H1 (cell line): Measurements from ENCODE around the gene C5. TPM values are rescaled to one million over a fixed set of nuclear protein-coding genes. Genes with fewer than 3 reads are reported as not detected.

Source experiments
- CTCF ChIA-PET: fragments of 300-600 bp; sonication (Branson Sonifier 250); formaldehyde crosslinking; loops from one replicate; lab custom pipeline; 2021; ENCODE audit not compliant: partially characterized antibody; lab: Charles Lee
- POLR2A ChIA-PET: fragments of 300-600 bp; sonication (Branson Sonifier 250); formaldehyde crosslinking; loops from one replicate; lab custom pipeline; 2021; ENCODE audit warnings: inconsistent platforms; ENCODE audit not compliant: partially characterized antibody; lab: Charles Lee
- DNase-seq, 2 experiments: peaks; one replicate each; pipeline versions ENCODE4 v3.0.0 to v3.0.0-alpha.2; 2010 to 2022; ENCODE audit warnings: low spot score in 2 of 2, low read depth in 1 of 2, mixed read lengths in 1 of 2
- FAIRE-seq: peaks from 2 replicates; lab custom pipeline; 2011; peaks lifted over from hg19 to GRCh38; lab: Jason Lieb, UNC
- H2AFZ ChIP-seq: 2 replicates; pipeline ENCODE4 v1.8.1; 2012; ENCODE audit warnings: low read length, inconsistent platforms
- H2AK5ac ChIP-seq: 2 replicates; pipeline ENCODE4 v1.6.1; 2013; ENCODE audit warnings: low read depth, low read length
- H2BK120ac ChIP-seq: replicated peaks from 2 replicates; pipeline ENCODE3; 2013; ENCODE audit warnings: low read depth, low read length, inconsistent platforms
- H2BK12ac ChIP-seq: 2 replicates; pipeline ENCODE4 v1.6.1; 2013; ENCODE audit warnings: low read depth, low read length
- H2BK15ac ChIP-seq: 2 replicates; pipeline ENCODE4 v1.6.1; 2013; ENCODE audit warnings: low read length
- H2BK20ac ChIP-seq: 2 replicates; pipeline ENCODE4 v1.6.1; 2013; ENCODE audit warnings: low read length
- H2BK5ac ChIP-seq: 2 replicates; pipeline ENCODE4 v1.6.1; 2013; ENCODE audit warnings: low read depth, low read length
- H3K14ac ChIP-seq: 2 replicates; pipeline ENCODE4 v1.6.1; 2013; ENCODE audit warnings: inconsistent platforms; ENCODE audit not compliant: insufficient read length
- H3K18ac ChIP-seq: 2 replicates; pipeline ENCODE4 v1.6.1; 2013; ENCODE audit warnings: low read length; ENCODE audit errors: extremely low read depth
- H3K23ac ChIP-seq: 2 replicates; pipeline ENCODE4 v1.6.1; 2013; ENCODE audit warnings: inconsistent platforms; ENCODE audit not compliant: insufficient read length
- H3K23me2 ChIP-seq: 2 replicates; pipeline ENCODE4 v1.6.1; 2013; ENCODE audit warnings: low read depth, low read length
- H3K27ac ChIP-seq: 2 replicates; pipeline ENCODE4 v1.6.1; 2011; ENCODE audit warnings: low read depth, low read length, inconsistent platforms
- H3K27me3 ChIP-seq, 4 experiments: replicated peaks in 1 of 4; 1 replicate in 1 of 4; 2 replicates in 3 of 4; pipeline versions ENCODE4 v1.6.1 to v1.8.1; 2011 to 2013; ENCODE audit warnings: low read length in 3 of 4, mild to moderate bottlenecking in 3 of 4, inconsistent platforms in 2 of 4, mixed read lengths in 2 of 4, moderate library complexity in 1 of 4; ENCODE audit not compliant: control insufficient read depth in 3 of 4, insufficient read depth in 3 of 4; ENCODE audit errors: extremely low read depth in 1 of 4
- H3K36me3 ChIP-seq, 4 experiments: 2 replicates each; pipeline versions ENCODE4 v1.6.1 to v1.8.1; 2011 to 2013; ENCODE audit warnings: mild to moderate bottlenecking in 4 of 4, low read length in 3 of 4, moderate library complexity in 2 of 4, control low read depth in 1 of 4, inconsistent platforms in 1 of 4; ENCODE audit not compliant: insufficient read depth in 4 of 4, control insufficient read depth in 2 of 4
- H3K4ac ChIP-seq: replicated peaks from 2 replicates; pipeline ENCODE3; 2013; ENCODE audit warnings: low read length, low read depth, mixed read lengths, inconsistent platforms; ENCODE audit not compliant: insufficient read length
- H3K4me1 ChIP-seq, 4 experiments: replicated peaks in 1 of 4; 1 replicate in 1 of 4; 2 replicates in 3 of 4; pipeline versions ENCODE4 v1.6.1 to v1.8.1; 2011 to 2013; ENCODE audit warnings: low read length in 3 of 4, inconsistent platforms in 2 of 4, mixed read lengths in 1 of 4; ENCODE audit not compliant: insufficient read depth in 4 of 4, control insufficient read depth in 3 of 4
- H3K4me2 ChIP-seq, 2 experiments: 2 replicates each; pipeline versions ENCODE4 v1.6.1 to v1.8.1; 2011 to 2013; ENCODE audit warnings: low read depth in 2 of 2, low read length in 2 of 2, control low read depth in 1 of 2, inconsistent platforms in 1 of 2, mild to moderate bottlenecking in 1 of 2; ENCODE audit not compliant: insufficient read depth in 1 of 2
- H3K4me3 ChIP-seq, 4 experiments: fragments of 200-600, 300-600 bp in 1 of 4; sonication (generic), shearing (Covaris generic), sonication (Bioruptor Twin) in 1 of 4; 2 replicates each; pipeline versions ENCODE4 v1.5.1 to v1.8.1; 2011 to 2016; ENCODE audit warnings: low read length in 4 of 4, low read depth in 3 of 4, control low read depth in 2 of 4, inconsistent platforms in 2 of 4, mild to moderate bottlenecking in 2 of 4, mixed read lengths in 1 of 4, moderate library complexity in 1 of 4; ENCODE audit not compliant: insufficient read depth in 2 of 4; ENCODE audit errors: extremely low read depth in 1 of 4
- H3K56ac ChIP-seq: replicated peaks from 2 replicates; pipeline ENCODE3; 2013; ENCODE audit warnings: low read depth, mild to moderate bottlenecking, mixed read lengths, low read length, inconsistent platforms; ENCODE audit not compliant: insufficient read length
- H3K79me1 ChIP-seq: 2 replicates; pipeline ENCODE4 v1.6.1; 2013; ENCODE audit warnings: low read depth, low read length, control low read depth
- H3K79me2 ChIP-seq, 2 experiments: 2 replicates each; pipeline versions ENCODE4 v1.6.1 to v1.8.1; 2012 to 2013; ENCODE audit warnings: low read length in 2 of 2, mild to moderate bottlenecking in 2 of 2, inconsistent platforms in 1 of 2; ENCODE audit not compliant: insufficient read depth in 2 of 2, control insufficient read depth in 1 of 2
- H3K9ac ChIP-seq, 4 experiments: replicated peaks in 1 of 4; 1 replicate in 1 of 4; 2 replicates in 3 of 4; pipeline versions ENCODE4 v1.6.1 to v1.8.1; 2011 to 2013; ENCODE audit warnings: low read depth in 3 of 4, low read length in 3 of 4, control low read depth in 2 of 4, mild to moderate bottlenecking in 2 of 4, moderate library complexity in 2 of 4, inconsistent platforms in 1 of 4; ENCODE audit errors: extremely low read depth in 1 of 4
- H3K9me3 ChIP-seq, 2 experiments: 2 replicates each; pipeline versions ENCODE4 v1.6.1 to v1.8.1; 2012 to 2013; ENCODE audit warnings: mild to moderate bottlenecking in 2 of 2, moderate library complexity in 2 of 2, control low read depth in 1 of 2, inconsistent platforms in 1 of 2, low read depth in 1 of 2, low read length in 1 of 2, mixed read lengths in 1 of 2; ENCODE audit not compliant: insufficient read depth in 2 of 2
- H4K20me1 ChIP-seq, 2 experiments: replicated peaks in 1 of 2; 2 replicates each; pipeline versions ENCODE3 to v1.8.1; 2011 to 2013; ENCODE audit warnings: inconsistent platforms in 2 of 2, low read length in 2 of 2, mild to moderate bottlenecking in 1 of 2; ENCODE audit not compliant: insufficient read depth in 2 of 2, control insufficient read depth in 1 of 2
- H4K5ac ChIP-seq: 2 replicates; pipeline ENCODE4 v1.6.1; 2013; ENCODE audit warnings: low read length, low read depth, mixed read lengths, inconsistent platforms; ENCODE audit not compliant: insufficient read length
- H4K8ac ChIP-seq: 2 replicates; pipeline ENCODE4 v1.8.0; 2013; ENCODE audit warnings: mild to moderate bottlenecking, moderate library complexity, low read length, inconsistent platforms; ENCODE audit not compliant: insufficient read depth; ENCODE audit errors: extremely low read depth
- H4K91ac ChIP-seq: replicated peaks from 2 replicates; pipeline ENCODE3; 2013; ENCODE audit warnings: low read length, mixed read lengths, inconsistent platforms; ENCODE audit not compliant: insufficient read length
- BCL11A ChIP-seq, 2 experiments: IDR thresholded peaks; one replicate each; pipeline ENCODE4 v1.6.1; 2011; ENCODE audit warnings: low read depth in 2 of 2, low read length in 2 of 2, mild to moderate bottlenecking in 2 of 2
- GABPA ChIP-seq: IDR thresholded peaks from 2 replicates; pipeline ENCODE4 v1.6.1; 2011; ENCODE audit warnings: mild to moderate bottlenecking, low read length, moderate library complexity, borderline replicate concordance; ENCODE audit not compliant: insufficient read depth
- RBBP5 ChIP-seq: IDR thresholded peaks from 2 replicates; pipeline ENCODE4 v1.7.1; 2012; ENCODE audit warnings: low read depth, mild to moderate bottlenecking, inconsistent platforms, low read length, moderate library complexity, borderline replicate concordance
- SRF ChIP-seq: IDR thresholded peaks from 2 replicates; pipeline ENCODE4 v1.6.1; 2011; ENCODE audit warnings: mild to moderate bottlenecking, low read depth, low read length, moderate library complexity
- TBP ChIP-seq: IDR thresholded peaks from 2 replicates; pipeline ENCODE4 v1.6.1; 2011; ENCODE audit warnings: low read depth, low read length, improper control_type of control experiment
- WGBS, 2 experiments: shearing (Covaris generic) in 1 of 2; methylation state at CpG; one replicate each; pipeline versions ENCODE4 v1.1.6 to v1.1.7; 2013 to 2015; ENCODE audit warnings: low lambda C conversion rate in 2 of 2, mixed read lengths in 2 of 2, inconsistent platforms in 1 of 2, low coverage in 1 of 2, missing lambda C conversion rate in 1 of 2; ENCODE audit not compliant: insufficient replicate concordance in 2 of 2, insufficient coverage in 1 of 2, insufficient read length in 1 of 2; ENCODE audit errors: extremely low coverage in 1 of 2, missing lambda C conversion rate in 1 of 2; 5-methylcytosine and 5-hydroxymethylcytosine counted together
- polyA plus RNA-seq, 7 experiments: library from polyadenylated mRNA; depleted of rRNA in 3 of 7; stranded (reverse) in 5 of 7; unstranded in 2 of 7; fragments of >200 nt in 5 of 7; fragments of 200-250 nt in 2 of 7; gene quantifications; 1 replicate in 5 of 7; 2 replicates in 1 of 7; 4 replicates in 1 of 7; pipeline versions ENCODE4 v1.2.1 to v1.2.3, GENCODE V29; 2011 to 2013; ENCODE audit warnings: missing spikeins in 2 of 7, mixed read lengths in 2 of 7
- total RNA-seq: library from RNA; stranded (reverse); fragmentation: NEBNext Ultra II Directional; extraction: Animal tissue kit (Norgen Biotek cat#: 25700); gene quantifications from 2 replicates; pipeline ENCODE4 v1.2.1, GENCODE V29; 2021
- TF ChIP-seq, protein P1 (sequence below), 3 experiments: IDR thresholded peaks; 1 replicate in 2 of 3; 2 replicates in 1 of 3; pipeline versions ENCODE4 v1.5.1 to v1.6.1; 2011; ENCODE audit warnings: low read length in 3 of 3, mild to moderate bottlenecking in 3 of 3, inconsistent platforms in 2 of 3, low read depth in 1 of 3, moderate library complexity in 1 of 3; ENCODE audit not compliant: insufficient read depth in 1 of 3; ENCODE audit errors: control extremely low read depth in 1 of 3

C5 gene
- total and polyA plus RNA-seq, 2 of the 8 experiments (the other 6 are each of a cell fraction or from before 2014, with no cell fraction given), result 0.24 to 0.35 TPM

- H2AFZ ChIP-seq, result 0 out of 2 replicates have a peak overlapping the region, but pooled peaks have one; percentile 3
Observed at GRCh38 chr9:120941046-120941770, 108.9 kb downstream of the C5 start.

More at GRCh38 chr9:120941046-120941770, 108.9 kb downstream of the C5 start:
- no peak for DNase-seq
- H3K18ac ChIP-seq, result no peak overlapping the region
- H2BK12ac ChIP-seq, result no peak overlapping the region; the same call in 1 of the 2 replicates
- H3K79me2 ChIP-seq, result no peaks in the 10 kb centered on the region
- no peak overlapping the region for H3K56ac ChIP-seq
- H3K4me2 ChIP-seq, result no peak overlapping the region
- CTCF ChIA-PET, result interaction anchor here (0.6 to 12.5 kb wide), 6 partner anchors 20 to 112 kb away, joined by 3 to 108 read pairs (median 3); no protein-coding TSS in a partner anchor
- H3K4me3 ChIP-seq, result no peak overlapping the region
- H3K27ac ChIP-seq, result no peak overlapping the region
- H2BK5ac ChIP-seq, result no peak overlapping the region
- H3K14ac ChIP-seq, result no peak overlapping the region
- H3K27me3 ChIP-seq, result no peaks in the 10 kb centered on the region
- TF ChIP-seq GABPA, result no peak
- no peak for TF ChIP-seq TBP
- TF ChIP-seq RBBP5, result no peak
- no peak for TF ChIP-seq SRF
- TF ChIP-seq BCL11A (IDR thresholded peaks at IDR 0.05; ENCODE audit: low read depth in 2 of 2, low read length in 2 of 2), result no peak
- TF ChIP-seq, protein P1, sequence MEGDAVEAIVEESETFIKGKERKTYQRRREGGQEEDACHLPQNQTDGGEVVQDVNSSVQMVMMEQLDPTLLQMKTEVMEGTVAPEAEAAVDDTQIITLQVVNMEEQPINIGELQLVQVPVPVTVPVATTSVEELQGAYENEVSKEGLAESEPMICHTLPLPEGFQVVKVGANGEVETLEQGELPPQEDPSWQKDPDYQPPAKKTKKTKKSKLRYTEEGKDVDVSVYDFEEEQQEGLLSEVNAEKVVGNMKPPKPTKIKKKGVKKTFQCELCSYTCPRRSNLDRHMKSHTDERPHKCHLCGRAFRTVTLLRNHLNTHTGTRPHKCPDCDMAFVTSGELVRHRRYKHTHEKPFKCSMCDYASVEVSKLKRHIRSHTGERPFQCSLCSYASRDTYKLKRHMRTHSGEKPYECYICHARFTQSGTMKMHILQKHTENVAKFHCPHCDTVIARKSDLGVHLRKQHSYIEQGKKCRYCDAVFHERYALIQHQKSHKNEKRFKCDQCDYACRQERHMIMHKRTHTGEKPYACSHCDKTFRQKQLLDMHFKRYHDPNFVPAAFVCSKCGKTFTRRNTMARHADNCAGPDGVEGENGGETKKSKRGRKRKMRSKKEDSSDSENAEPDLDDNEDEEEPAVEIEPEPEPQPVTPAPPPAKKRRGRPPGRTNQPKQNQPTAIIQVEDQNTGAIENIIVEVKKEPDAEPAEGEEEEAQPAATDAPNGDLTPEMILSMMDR (IDR thresholded peaks at IDR 0.05; ENCODE audit: control extremely low read depth in 1 of 3, insufficient read depth in 1 of 3, low read depth in 1 of 3, low read length in 3 of 3), result no peak
- TF ChIP-seq, all 59 proteins: peak for 0
- Histone ChIP-seq H3K4me1 (peaks cover 0 to 14% (median 7%) of the 10 kb centered on the region in 4 experiments; a peak in 6 of 7 replicates), H3K23ac (no peak overlapping the region), H4K20me1 (no peaks in the 10 kb centered on the region), H2AK5ac (no peak overlapping the region), H3K9me3 (no peaks in the 10 kb centered on the region), H3K36me3 (no peaks in the 10 kb centered on the region; a peak in 1 of 8 replicates), H4K8ac (no peak overlapping the region), H2BK15ac (no peak overlapping the region), H2BK120ac (no peak overlapping the region), H3K23me2 (no peaks in the 10 kb centered on the region; the same call in 1 of the 2 replicates), H3K4ac (no peak overlapping the region), H2BK20ac (peak overlapping the region; percentile 75), H4K91ac (no peak overlapping the region), H4K5ac (no peak overlapping the region), H3K9ac (no peak overlapping the region), H3K79me1 (no peaks in the 10 kb centered on the region)
- POLR2A ChIA-PET, result interaction anchor here (0.8 to 4.6 kb wide), 3 partner anchors 12 to 98 kb away, joined by 3 to 14 read pairs (median 3); partner anchors contain the start of gene PSMD5
- 86% methylated on average over 6 of the region's 6 CpGs; no CpG with 5 or more reads in 1 of the 2 experiments for WGBS, 2 experiments
- FAIRE-seq, result no peak
